Germinal center (tissue), 1 donor: ENCODE results near the gene CDH13.

Experiments
- DNase-seq: peaks from one replicate; pipeline ENCODE4 v3.0.0; 2012; ENCODE audit warnings: mixed read lengths, low spot score

The CDH13 gene

GRCh38 chr16:83579436-83579835 lies 952.7 kb downstream of the CDH13 start:
- DNase-seq: no peak

- no peak for DNase-seq
These were observed 954.3 kb downstream of the CDH13 start for GRCh38 chr16:83581082-83581481.

DNA sequence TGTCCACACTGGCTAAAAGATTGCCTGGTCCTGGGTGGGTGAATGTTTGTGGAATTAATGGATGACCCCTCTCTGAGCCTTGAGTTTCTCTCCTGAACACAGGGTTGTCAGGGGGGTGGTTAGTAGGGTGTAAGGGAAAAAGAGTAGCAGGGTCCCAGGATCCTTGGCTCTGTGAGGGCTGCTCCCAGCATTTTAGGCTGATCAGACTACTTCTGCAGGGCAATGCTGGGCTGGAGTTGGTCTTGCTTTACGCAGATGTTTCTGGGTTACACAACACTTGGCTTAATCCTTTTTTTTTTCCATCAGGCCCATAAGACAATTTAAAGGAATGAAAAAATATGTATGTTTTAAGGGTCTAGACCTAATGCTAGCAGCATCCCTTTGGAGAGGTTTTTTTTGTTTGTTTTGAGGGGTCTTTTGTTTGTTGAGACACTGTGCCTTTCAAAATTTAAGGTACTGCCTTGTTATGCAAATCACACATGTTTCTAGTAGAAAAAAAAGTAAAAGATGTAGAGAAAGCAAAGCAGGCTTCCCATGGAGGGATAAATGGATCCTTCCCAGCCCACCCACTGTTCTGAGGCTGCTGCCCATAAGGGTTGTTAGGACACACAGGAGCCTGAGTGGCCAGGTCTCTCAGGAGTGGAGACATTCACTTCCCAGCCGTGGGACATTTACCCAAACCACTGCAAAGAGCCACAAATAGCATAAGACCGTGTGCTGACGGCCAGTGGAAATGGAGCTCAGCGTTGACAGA lies 955.4 kb downstream of the CDH13 start:
- DNase-seq: no peak

GRCh38 chr16:83586036-83586435 lies 959.3 kb downstream of the CDH13 start:
- no peak for DNase-seq

- DNase-seq: no peak
These were observed 959.9 kb downstream of the CDH13 start for GRCh38 chr16:83586461-83587200.

GRCh38 chr16:83587201-83587600 lies 960.4 kb downstream of the CDH13 start:
- DNase-seq: no peak

DNA sequence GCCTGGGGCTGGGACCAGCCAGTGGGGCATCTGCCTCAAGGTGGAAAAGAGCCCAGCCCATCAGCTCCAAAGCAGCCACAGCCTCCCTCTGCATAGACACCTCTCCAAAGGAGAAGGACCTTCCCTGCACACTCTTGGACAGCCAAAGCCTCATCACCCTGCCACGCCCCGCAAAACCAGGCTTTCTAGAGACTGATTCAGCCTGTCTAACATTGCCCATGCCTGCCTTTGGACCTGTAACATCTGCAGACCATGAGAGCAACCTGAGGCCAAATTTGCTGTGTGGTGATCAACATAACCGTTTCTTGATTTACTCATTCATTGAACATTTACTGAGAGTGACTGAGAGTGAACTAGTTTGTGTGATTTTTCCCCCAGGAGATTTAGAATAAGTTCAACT lies 961.3 kb downstream of the CDH13 start:
- no peak for DNase-seq

DNA sequence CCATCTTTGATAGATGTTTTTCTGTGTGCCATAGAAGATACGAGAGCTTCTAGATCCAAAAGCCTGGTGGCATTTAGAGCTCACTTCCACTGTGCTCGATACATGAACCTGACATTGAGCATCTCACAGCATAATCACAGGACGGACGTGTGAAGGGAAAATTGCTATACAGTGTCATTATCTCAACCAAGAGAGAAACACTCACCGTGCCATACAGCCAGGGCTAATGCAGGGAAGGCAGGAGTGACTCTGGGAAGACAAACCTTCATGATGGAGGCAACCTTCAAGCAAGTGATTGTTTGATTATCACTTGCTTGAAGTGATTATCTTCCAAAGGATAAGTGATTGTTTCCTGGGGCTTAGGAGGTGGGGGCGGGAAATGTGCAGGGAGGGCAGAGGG lies 962.8 kb downstream of the CDH13 start:
- DNase-seq: no peak

GRCh38 chr16:83592778-83593177 lies 966.0 kb downstream of the CDH13 start:
- no peak for DNase-seq

GRCh38 chr16:83599789-83600462 lies 973.2 kb downstream of the CDH13 start:
- no peak for DNase-seq

DNA sequence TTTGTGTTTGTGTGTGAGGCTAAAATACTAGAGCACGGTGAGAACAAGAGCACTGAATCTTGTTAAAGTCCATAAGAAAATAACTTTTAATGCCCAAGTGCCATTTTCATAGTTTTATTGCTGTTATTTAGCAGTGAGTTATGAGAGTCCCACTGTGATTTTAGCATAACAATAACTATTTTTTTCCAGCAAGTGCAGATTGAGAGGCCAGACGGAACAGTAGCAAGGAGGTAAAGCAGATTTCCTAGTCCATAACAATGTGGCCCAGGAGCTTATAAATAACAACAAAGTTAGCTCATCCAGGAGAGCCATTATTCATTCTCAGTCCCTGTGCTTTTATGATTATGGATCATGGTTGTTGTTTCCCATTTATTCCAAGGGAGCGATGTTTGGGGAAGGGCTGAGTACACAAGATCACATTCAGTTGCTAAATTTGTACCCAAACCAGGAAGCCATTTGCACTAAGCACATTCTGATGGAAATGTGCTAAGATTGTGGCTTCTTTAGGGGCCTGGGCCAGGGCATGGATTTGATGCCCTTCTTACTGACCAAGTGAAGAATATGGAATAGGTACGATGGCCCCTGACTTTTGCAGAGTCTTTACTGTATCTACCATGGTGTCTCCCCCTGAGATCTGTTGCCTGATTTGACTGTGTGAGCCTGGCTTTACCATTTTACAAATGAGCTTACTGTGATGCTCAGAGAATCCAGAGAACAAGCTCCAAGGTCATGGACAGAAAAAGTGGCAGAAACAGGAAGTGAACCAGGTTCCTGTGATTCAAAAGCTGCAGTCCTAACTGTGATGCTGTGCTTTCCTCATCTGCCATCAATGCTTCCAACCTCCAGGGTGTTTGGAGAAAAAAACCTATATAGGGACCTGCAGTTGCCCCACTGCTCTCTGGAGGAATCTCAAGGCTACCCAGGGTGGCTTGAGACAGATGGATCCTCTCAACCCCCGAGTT lies 976.3 kb downstream of the CDH13 start:
- no peak for DNase-seq

- no peak for DNase-seq
These were observed 977.2 kb downstream of the CDH13 start for GRCh38 chr16:83603723-83604570.

DNA sequence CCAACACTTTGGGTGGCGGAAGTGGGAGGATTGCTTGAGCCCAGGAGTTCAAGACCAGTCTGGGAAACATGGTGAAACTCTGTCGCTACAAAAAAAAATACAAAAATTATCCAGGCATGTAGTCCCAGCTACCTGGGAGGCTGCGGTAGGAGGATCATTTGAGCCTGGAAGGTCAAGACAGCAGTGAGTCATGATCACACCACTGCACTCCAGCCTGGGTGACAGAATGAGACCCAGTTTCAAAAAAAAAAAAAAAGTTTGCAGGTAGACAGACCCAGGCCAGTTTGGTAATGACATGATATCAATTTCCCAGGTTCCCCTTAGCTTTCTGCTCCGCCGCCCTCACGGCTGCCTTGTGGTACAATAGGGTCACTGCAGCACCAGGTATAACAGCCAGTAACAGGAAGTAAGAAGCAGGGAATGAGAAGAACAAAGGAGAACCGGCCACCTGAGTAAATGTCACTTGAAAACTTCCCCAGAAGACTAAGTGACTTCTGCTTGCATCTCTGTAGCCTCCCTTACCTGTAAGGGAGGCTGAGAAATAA lies 979.8 kb downstream of the CDH13 start:
- peak; percentile 6 for DNase-seq

GRCh38 chr16:83609178-83609577 lies 982.4 kb downstream of the CDH13 start:
- DNase-seq: no peak

DNA sequence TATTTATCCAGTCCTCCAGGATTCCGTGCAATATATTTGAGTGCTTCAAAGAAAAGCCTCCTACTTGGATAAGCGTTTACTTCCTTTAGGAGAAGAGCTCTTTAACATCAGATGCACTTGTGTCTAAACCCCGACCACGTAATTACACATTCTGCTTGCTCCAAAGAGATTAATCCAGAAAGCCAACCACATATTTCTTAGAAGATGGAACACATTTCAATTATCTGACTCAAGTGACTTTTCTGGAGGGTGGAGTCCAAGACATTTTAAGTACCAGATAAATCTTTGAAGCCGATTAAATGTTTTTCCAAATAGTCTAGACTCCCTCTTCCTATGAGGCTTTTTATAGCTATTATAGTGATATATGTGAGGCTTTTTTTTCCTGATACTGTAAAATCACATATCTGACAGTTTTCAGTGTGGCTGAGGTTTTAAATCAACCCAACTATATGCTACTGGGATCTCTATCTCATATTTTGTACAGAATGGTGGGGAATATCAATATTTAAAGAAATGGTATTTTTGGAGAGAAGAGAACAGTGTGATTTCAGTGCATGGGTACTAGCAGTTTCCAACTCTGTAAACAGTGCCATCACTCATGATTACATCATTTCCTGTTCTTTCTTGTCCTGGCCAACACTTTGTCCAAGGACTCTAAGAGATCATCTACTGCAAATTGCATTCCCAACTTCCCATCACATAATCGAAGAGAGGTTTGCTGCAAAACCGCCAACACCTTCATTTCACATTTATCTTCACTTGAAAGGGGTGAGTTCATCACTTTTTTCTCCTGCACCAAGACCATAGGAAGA lies 988.6 kb downstream of the CDH13 start:
- no peak for DNase-seq

GRCh38 chr16:83615953-83616350 lies 989.2 kb downstream of the CDH13 start:
- no peak for DNase-seq

DNA sequence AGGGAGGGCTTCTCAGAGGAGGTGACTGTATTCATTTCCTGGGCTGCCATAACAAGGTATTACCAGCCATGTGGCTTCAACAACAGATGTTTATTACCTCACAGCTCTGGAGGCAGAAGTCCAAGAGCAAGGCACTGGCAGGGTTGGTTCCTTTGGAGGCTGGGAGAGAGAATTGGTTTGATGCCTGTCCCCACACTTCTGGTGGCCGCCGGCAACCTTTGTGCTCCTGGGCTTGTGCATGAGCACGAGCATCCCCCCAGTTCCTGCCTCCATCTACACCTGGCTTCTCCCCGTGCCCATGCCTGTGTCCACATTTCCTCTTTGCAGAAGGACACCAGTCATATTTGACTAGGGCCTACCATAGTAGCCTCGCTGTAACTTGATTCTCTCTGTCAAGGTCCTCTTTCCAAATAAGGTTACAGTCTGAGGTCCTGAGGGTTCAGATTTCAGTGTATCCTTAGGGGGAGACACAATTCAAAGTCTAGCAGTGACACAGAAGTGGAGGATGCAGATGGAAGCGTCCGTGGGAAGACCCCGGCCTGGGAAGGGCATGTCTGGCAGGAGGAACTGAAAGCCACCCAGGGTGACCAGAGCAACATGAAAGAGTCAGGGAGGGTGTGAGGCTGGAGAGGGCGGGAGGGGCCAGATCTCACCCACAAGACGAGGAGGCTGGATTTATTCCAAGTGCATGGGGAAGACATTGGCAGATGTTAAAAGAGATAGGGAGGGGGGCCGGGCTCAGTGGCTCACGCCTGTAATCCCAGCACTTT lies 992.8 kb downstream of the CDH13 start:
- no peak for DNase-seq

DNA sequence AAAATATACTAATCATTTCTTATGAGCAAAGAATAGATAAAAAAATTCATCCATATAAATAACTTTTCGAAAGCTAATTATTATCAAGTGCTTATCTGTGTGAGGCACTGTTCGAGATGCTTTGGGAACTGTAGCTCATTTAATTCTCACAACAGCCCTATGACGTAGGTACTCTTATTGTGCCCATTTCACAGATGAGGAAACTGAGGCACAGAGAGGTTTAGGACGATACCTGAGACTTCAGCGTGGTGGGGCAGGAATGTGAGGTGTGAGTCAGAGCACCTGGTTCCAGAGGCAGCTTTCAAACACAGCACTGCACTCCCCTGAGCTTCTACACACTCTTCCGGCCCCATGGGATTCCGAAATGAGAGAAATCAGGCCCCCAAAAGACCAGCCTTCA lies 995.2 kb downstream of the CDH13 start:
- no peak for DNase-seq
